GM23248 (cell line): ENCODE data around the gene VCX3A. TPM values are rescaled to one million over a fixed set of nuclear protein-coding genes. Genes with fewer than 3 reads are reported as not detected.
"Not testable (repeated sequence)": the region's sequence is repeated elsewhere in the genome, so short reads cannot be mapped to it uniquely, and the experiment has no call there.

ENCODE experiments used
- DNase-seq: peaks from one replicate; pipeline ENCODE4 v3.0.0-alpha.2; 2015
- H2AFZ ChIP-seq: fragments of 200-600 bp; sonication (generic); 2 replicates; pipeline ENCODE4 v1.6.1; 2016; ENCODE audit warnings: antibody characterized with exemption
- H3F3A ChIP-seq: fragments of 200-600 bp; sonication (generic); 2 replicates; pipeline ENCODE4 v1.6.1; 2016; ENCODE audit warnings: mild to moderate bottlenecking, antibody characterized with exemption, mixed run types; ENCODE audit not compliant: insufficient read depth
- H3K27ac ChIP-seq: fragments of 200-600 bp; sonication (generic); 2 replicates; pipeline ENCODE4 v1.5.1; 2016; ENCODE audit warnings: mild to moderate bottlenecking
- H3K27me3 ChIP-seq: fragments of 200-600 bp; sonication (generic); replicated peaks from 2 replicates; pipeline ENCODE4 v1.6.1; 2016; ENCODE audit warnings: mild to moderate bottlenecking; ENCODE audit not compliant: insufficient read depth
- H3K36me3 ChIP-seq: fragments of 200-600 bp; sonication (generic); 2 replicates; pipeline ENCODE4 v1.6.1; 2016; ENCODE audit warnings: low read depth, mild to moderate bottlenecking
- H3K4me1 ChIP-seq: fragments of 200-600 bp; sonication (generic); 2 replicates; pipeline ENCODE4 v1.6.1; 2016; ENCODE audit warnings: mild to moderate bottlenecking; ENCODE audit not compliant: insufficient read depth
- H3K4me2 ChIP-seq: fragments of 200-600 bp; sonication (generic); one replicate; pipeline ENCODE4 v1.6.1; 2016; ENCODE audit warnings: mild to moderate bottlenecking; ENCODE audit not compliant: unreplicated experiment
- H3K4me3 ChIP-seq: fragments of 200-600 bp; sonication (generic); 2 replicates; pipeline ENCODE4 v1.5.1; 2016; ENCODE audit warnings: mild to moderate bottlenecking
- H3K79me2 ChIP-seq: fragments of 200-600 bp; sonication (generic); 2 replicates; pipeline ENCODE4 v1.6.1; 2016; ENCODE audit warnings: mild to moderate bottlenecking; ENCODE audit not compliant: insufficient read depth
- H3K9ac ChIP-seq: fragments of 200-600 bp; sonication (generic); 2 replicates; pipeline ENCODE4 v1.6.1; 2016; ENCODE audit warnings: mild to moderate bottlenecking
- H3K9me2 ChIP-seq: fragments of 200-600 bp; sonication (generic); 2 replicates; pipeline ENCODE4 v1.6.1; 2016; ENCODE audit warnings: mixed run types, mild to moderate bottlenecking, moderate library complexity; ENCODE audit not compliant: insufficient read depth
- H3K9me3 ChIP-seq: fragments of 200-600 bp; sonication (generic); one replicate; pipeline ENCODE4 v1.6.1; 2017; ENCODE audit warnings: low read depth
- H4K20me1 ChIP-seq: fragments of 200-600 bp; sonication (generic); 2 replicates; pipeline ENCODE4 v1.6.0; 2016; ENCODE audit not compliant: insufficient read depth
- EZH2 ChIP-seq: fragments of 200-600 bp; sonication (generic); IDR thresholded peaks from 2 replicates; pipeline ENCODE4 v1.6.1; 2018; ENCODE audit warnings: antibody characterized with exemption, mild to moderate bottlenecking; ENCODE audit not compliant: insufficient read depth, poor library complexity, severe bottlenecking
- EZH2phosphoT487 ChIP-seq: fragments of 200-600 bp; sonication (generic); IDR thresholded peaks from 2 replicates; pipeline ENCODE4 v1.6.1; 2018; ENCODE audit warnings: antibody characterized with exemption, moderate library complexity, mild to moderate bottlenecking, low read depth; ENCODE audit not compliant: insufficient read depth
- WGBS, 2 experiments: methylation state at CpG; one replicate each; pipeline ENCODE4 v1.1.6; 2015 to 2017; ENCODE audit warnings: low lambda C conversion rate in 2 of 2, low coverage in 1 of 2; ENCODE audit errors: missing lambda C conversion rate in 2 of 2; 5-methylcytosine and 5-hydroxymethylcytosine counted together
- in situ Hi-C: fragments of 300-500 bp; cut with MboI; formaldehyde crosslinking; loops from 2 replicates; pipeline ENCODE4 v1.15.0; 2020
- polyA plus RNA-seq: library from polyadenylated mRNA; unstranded; fragments of >200 nt; fragmentation: Nextera tagmentation; extraction: Ambion mirVana; gene quantifications from 2 replicates; pipeline ENCODE4 v1.2.1, GENCODE V29; 2016
- total RNA-seq: library from RNA; depleted of rRNA; stranded (reverse); fragments of >200 nt; shearing (Covaris generic); gene quantifications from 2 replicates; pipeline ENCODE4 v1.2.3, GENCODE V29; 2014; rRNA removed

The VCX3A gene
- total RNA-seq (not detected in 2 replicates), polyA plus RNA-seq (not detected in 2 replicates)

DNA sequence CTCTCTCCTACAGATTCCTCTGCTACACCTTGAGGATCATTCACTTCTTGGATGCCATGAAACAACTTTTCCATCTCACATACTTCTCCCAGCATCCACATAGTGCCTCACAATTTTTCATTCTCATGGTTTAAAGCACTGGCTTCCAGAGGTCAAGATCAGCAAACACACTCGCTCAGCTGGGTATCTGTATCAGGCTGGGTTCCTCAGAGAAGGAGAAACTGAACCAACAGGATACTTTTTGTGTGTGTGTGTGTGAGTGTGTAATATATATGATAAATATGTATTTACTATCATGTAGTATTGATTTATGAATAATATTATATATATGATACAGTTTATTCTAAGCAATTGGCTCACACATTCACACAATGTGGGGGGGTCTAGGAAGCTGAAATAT is at the start of gene VCX3A:
TSS of gene VCX3A (minus strand) at position 101 of the 400 bp plus-strand sequence. CDS start 621 bp downstream, outside the sequence.
- H3K4me2 ChIP-seq, H3K9me3 ChIP-seq, DNase-seq, H2AFZ ChIP-seq, H3K9me2 ChIP-seq, H3F3A ChIP-seq, H3K36me3 ChIP-seq, H3K4me1 ChIP-seq, in situ Hi-C loops, H4K20me1 ChIP-seq, H3K27me3 ChIP-seq, H3K4me3 ChIP-seq, H3K27ac ChIP-seq, H3K9ac ChIP-seq, H3K79me2 ChIP-seq: not testable (repeated sequence)
- WGBS, 2 experiments = 40 to 44% methylated on average over 1 of the region's 1 CpG

DNA sequence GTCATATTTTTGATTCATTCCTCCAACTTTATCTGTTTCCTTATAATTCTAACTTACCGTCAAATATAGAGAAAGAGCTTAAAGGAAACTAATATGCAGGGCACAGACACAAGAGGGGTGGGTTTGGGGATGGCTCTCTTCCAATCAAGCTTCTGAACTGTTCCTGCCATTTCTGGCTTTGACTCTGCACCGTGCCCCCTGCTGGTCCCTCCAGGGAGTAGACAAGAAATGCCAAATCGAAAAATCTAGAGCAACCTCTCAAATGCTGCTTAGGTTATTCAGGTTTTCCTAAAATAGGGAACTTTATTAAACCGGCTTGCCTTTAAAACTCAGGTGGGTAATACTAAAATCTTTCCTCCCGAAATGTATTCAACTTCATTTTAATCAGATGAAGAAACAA is 39.8 kb upstream of the VCX3A start:
- Histone ChIP-seq H3K4me3 (no peak overlapping the region), H3K9ac (no peak overlapping the region), H3K79me2 (no peaks in the 10 kb centered on the region), H3K4me1 (no peaks in the 10 kb centered on the region), H3K9me2 (no peaks in the 10 kb centered on the region), H3K27ac (no peak overlapping the region), H3K4me2 (no peak overlapping the region), H4K20me1 (no peaks in the 10 kb centered on the region), H3K27me3 (no peaks in the 10 kb centered on the region), H3K36me3 (no peaks in the 10 kb centered on the region), H3K9me3 (no peaks in the 10 kb centered on the region), H3F3A (no peaks in the 10 kb centered on the region), H2AFZ (no peak overlapping the region)
- no peak for TF ChIP-seq EZH2
- TF ChIP-seq EZH2phosphoT487 = no peak
- DNase-seq = no peak
- WGBS, 2 experiments = 29% methylated on average over 5 of the region's 5 CpGs
- in situ Hi-C loops = no loop called here

DNA sequence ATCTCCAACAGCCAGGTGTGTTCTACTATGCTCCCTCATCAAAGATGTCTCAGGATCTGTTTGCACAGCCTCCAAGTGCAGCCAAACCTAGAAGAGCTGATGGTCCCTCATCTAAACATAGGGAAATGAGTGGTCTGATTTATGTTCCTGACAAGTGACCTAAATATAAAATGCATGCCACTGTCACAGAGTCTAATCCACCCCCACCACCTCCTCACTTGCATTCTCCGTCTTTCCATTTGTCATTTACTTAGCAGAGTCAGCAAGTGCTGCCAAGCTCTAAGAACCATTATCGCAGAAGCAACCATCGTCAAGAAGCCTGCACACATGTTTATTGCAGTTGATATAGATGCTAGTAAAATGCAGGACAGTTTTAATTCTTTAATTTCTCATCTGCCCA is 33.1 kb upstream of the VCX3A start:
- WGBS, 2 experiments = 17 to 28% methylated on average over 3 of the region's 3 CpGs
- in situ Hi-C loops = no loop called here
- no peak overlapping the region for H3K27ac ChIP-seq

DNA sequence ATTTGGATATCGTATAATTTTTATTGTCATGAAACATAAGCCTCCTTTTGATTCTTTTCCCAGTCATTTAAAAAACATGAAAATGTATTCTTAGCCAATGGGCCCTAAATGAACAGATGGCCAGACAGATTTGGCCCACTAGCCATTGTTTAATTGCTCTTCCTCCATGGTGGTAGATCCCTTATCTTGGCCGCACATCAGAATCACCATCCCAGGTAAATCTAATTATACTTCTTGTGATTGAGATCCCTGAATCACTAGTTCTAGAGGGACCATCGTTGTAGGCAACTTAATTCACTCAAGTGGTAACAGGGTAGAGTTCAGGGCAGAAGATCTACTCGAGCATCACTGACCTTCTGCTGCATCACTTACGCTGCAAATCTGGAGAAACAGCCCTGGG is 24.1 kb upstream of the VCX3A start:
- Histone ChIP-seq H3K4me3 (no peak overlapping the region), H3K9ac (no peak overlapping the region), H4K20me1 (no peaks in the 10 kb centered on the region), H3K9me3 (no peaks in the 10 kb centered on the region), H3K9me2 (no peaks in the 10 kb centered on the region), H3K36me3 (no peaks in the 10 kb centered on the region), H3K4me2 (no peak overlapping the region), H3K27ac (no peak overlapping the region), H3F3A (no peaks in the 10 kb centered on the region), H3K4me1 (no peaks in the 10 kb centered on the region), H2AFZ (no peak overlapping the region), H3K79me2 (no peaks in the 10 kb centered on the region), H3K27me3 (no peaks in the 10 kb centered on the region)
- no peak for DNase-seq
- in situ Hi-C loops = no loop called here
- 26 to 32% methylated on average over 5 of the region's 5 CpGs for WGBS, 2 experiments
- no peak for TF ChIP-seq EZH2phosphoT487
- TF ChIP-seq EZH2 = no peak

More for the DNA sequence above, 33.1 kb upstream of the VCX3A start:
- no peaks in the 10 kb centered on the region for H3F3A ChIP-seq
- H3K9ac ChIP-seq = no peak overlapping the region
- H3K79me2 ChIP-seq = no peaks in the 10 kb centered on the region
- H3K4me1 ChIP-seq = no peaks in the 10 kb centered on the region
- no peak overlapping the region for H3K4me2 ChIP-seq
- no peaks in the 10 kb centered on the region for H3K9me2 ChIP-seq
- H4K20me1 ChIP-seq = no peaks in the 10 kb centered on the region
- no peak overlapping the region for H2AFZ ChIP-seq
- no peak overlapping the region for H3K4me3 ChIP-seq
- no peak for TF ChIP-seq EZH2phosphoT487
- no peak for TF ChIP-seq EZH2
- DNase-seq = no peak
- no peaks in the 10 kb centered on the region for H3K9me3 ChIP-seq
- no peaks in the 10 kb centered on the region for H3K27me3 ChIP-seq
- H3K36me3 ChIP-seq = no peaks in the 10 kb centered on the region

DNA sequence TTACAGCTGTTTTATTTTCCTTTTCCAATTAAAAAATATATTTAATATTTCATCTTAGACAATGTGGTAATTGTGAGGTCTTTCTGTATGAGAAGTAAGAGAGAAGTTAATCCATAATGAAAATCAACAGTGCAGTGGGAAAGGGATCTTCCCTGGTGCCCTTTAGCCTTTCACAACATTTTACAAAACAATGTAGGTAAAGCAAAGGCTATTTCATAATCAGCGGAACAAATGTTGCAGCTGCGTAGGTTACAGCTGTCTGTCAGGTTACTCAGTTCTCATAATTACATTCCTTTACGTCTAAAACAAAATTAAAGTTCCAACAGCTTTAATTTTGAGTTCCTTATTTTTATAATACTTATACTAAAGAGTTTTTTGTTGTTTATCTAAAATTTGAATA is 22.8 kb upstream of the VCX3A start:
- Histone ChIP-seq H3K36me3 (no peaks in the 10 kb centered on the region), H3K79me2 (no peaks in the 10 kb centered on the region), H3K9me3 (no peaks in the 10 kb centered on the region), H3K27ac (no peak overlapping the region), H3K9me2 (no peaks in the 10 kb centered on the region), H3K27me3 (no peaks in the 10 kb centered on the region), H3F3A (no peaks in the 10 kb centered on the region), H4K20me1 (no peaks in the 10 kb centered on the region), H2AFZ (no peak overlapping the region), H3K9ac (no peak overlapping the region), H3K4me3 (no peak overlapping the region), H3K4me2 (no peak overlapping the region), H3K4me1 (no peaks in the 10 kb centered on the region)
- no peak for DNase-seq
- TF ChIP-seq EZH2phosphoT487 (no peak), EZH2 (no peak)
- in situ Hi-C loops = no loop called here
- WGBS, 2 experiments = 58% methylated on average over 3 of the region's 3 CpGs
